HG02870 (cell line): ENCODE measurements around the gene TULP1.
"Not testable (repeated sequence)": the region's sequence is repeated elsewhere in the genome, so short reads cannot be mapped to it uniquely, and the experiment has no call there.

ENCODE experiments used
- ATAC-seq: cut with Tn5 transposase; IDR thresholded peaks from one replicate; pipeline ENCODE4 v1.9.1; 2021; ENCODE audit warnings: mild to moderate bottlenecking, moderate library complexity; ENCODE audit not compliant: unreplicated experiment

Gene TULP1

DNA sequence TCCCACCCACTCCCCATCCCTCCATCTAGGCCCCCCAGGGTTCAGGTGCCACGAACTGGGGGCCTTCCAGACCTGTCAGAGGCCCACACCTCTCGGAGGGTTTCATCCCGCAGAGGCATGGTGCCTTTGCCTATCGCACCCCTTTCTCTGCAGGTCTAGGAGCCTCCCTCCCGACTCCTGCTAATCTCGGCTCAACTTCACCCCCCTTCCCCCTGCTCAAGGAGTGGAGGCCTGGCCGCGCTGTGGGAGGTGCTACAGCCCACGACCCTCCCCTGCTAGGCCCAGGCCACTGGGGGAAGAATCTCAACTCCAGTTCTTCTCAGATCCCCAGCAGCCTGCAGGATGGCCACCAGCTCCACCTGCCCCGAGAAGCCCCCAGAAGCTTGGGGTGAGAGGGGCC, at the start of gene TULP1:
TULP1 (minus strand) TSS at position 157 of the 400 bp plus-strand sequence; CDS start at position 119, 38 bp downstream.
- no peak for ATAC-seq

- ATAC-seq = no peak
Measured at GRCh38 chr6:35562060-35562459, 49.4 kb upstream of the TULP1 start.

GRCh38 chr6:35561113-35561512, 48.4 kb upstream of the TULP1 start:
- no peak for ATAC-seq

- ATAC-seq = no peak
Measured at GRCh38 chr6:35558571-35558970, 45.9 kb upstream of the TULP1 start.

DNA sequence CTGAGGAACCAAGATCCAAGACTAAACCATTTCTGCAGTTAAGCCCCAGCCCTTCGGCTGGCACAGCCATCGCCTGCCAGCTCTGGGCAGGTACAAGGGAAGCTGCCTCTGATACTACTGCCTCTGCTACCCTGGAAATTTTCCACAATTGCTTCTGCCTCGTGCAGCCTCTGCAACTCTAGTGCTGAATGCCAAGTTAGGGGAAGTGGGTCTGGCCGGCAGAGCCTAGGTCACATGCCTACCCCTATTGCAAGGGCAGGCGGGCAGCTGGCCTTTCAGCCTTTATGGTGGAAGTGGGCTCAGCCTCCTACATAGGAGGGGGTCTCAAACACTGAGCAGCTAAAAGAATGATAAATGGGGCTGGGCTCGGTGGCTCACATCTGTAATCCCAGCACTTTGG, 44.5 kb upstream of the TULP1 start:
- ATAC-seq = no peak

GRCh38 chr6:35554811-35555210, 42.1 kb upstream of the TULP1 start:
- ATAC-seq = no peak

DNA sequence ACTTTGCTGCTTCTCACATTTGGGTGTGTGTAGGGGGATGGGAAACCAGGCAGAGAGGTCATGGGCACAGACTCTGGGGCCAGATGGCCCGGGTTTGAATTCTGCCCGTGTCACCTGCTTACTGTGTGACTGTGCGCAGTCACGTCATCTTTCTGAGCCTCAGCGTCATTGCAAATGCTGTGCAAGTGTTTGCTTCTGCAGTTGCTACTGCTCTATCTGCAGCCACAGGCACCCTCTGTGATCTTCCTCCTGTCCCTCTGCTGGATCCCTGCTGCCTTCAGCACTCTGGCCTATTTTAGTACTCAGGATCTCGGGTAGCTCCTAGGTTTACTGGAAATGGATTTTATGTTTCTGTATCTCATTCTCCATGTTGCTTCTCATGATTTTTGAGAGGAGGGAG, 40.6 kb upstream of the TULP1 start:
- no peak for ATAC-seq

DNA sequence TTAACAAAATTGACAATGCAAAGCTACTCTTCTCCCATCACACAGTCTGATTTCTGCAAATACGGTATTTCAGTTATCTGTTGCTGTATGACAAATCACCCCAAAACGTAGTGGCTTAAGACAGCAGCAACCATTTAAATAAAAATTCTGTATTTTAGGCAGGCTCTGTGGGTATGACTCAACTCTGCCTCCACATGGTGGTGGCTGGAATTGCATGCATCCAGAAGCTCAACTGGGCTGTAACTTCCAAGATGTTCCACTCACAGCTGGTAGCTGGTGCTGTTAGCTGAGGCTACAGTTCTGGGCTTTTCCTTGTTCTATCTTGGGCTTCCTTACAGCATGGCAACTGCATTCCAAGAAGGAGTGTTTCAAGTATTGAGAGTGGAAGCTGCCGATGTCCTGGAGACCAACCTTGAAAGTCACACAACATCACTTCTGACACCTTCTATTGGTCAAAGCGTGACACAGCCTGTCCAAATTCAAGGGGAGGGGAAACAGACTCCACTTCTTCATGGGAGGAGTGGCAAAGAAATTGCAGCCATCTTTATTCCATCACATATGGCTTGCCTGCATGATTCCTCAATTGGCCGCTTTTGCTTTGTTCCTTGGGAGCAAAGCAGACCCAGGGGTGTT, 39.7 kb upstream of the TULP1 start:
- ATAC-seq = no peak

- no peak for ATAC-seq
Measured at GRCh38 chr6:35550437-35550836, 37.7 kb upstream of the TULP1 start.

- no peak for ATAC-seq
Measured at GRCh38 chr6:35547676-35548075, 35.0 kb upstream of the TULP1 start.

- ATAC-seq = no peak
Measured at GRCh38 chr6:35544769-35545361, 32.2 kb upstream of the TULP1 start.

DNA sequence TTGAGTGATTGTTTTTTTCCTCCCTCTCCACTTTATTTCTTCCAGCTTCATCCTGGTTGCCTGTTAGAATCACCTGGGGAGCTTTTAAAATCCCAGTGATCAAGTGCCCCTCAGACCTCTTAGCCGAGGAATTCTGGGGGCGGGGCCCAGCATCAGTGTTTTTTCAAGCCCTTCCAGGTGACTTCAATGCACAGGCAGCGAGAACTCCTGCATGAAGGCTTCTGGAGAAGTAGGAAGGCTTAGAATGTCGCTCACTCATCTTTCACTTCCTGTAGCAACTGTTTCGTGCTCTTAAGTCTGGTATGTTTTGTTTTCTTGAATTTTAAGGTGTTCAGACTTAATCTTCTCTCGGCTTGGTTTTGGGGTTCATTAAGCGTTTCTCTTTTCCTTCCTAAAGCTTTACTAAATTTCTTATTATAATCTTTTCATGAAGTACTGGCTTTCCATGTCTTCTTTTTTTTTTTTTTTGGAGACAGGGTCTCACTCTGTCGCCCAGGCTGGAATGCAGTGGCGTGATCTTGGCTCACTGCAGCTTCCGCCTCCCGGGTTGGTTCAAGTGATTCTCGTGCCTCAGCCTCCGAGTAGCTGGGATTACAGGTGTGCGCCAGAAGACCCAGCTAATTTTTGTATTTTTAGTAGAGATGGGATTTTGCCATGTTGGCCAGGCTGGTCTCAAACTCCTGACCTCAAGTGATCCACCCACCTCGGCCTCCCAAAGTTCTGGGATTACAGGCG, 30.9 kb upstream of the TULP1 start:
- no peak for ATAC-seq

GRCh38 chr6:35541836-35542235, 29.1 kb upstream of the TULP1 start:
- no peak for ATAC-seq

DNA sequence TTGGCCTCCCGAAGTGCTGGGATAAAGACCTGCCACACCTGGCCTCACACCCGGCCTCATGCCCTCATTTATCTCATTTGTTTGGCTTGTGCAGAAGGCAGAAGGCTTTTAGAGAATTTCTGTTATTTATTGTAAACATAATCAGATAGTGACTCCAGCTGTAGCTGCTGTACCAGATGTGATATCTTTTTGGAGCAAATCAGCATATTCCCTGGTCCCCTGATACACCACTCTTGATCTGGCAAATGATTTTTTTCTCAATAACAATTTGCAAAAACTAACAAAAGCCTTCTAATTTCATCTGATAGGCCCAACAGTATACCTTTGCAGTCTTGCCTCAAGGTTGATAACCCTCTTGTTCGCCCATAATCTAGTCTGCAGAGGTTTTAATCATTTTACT, 26.5 kb upstream of the TULP1 start:
- no peak for ATAC-seq

DNA sequence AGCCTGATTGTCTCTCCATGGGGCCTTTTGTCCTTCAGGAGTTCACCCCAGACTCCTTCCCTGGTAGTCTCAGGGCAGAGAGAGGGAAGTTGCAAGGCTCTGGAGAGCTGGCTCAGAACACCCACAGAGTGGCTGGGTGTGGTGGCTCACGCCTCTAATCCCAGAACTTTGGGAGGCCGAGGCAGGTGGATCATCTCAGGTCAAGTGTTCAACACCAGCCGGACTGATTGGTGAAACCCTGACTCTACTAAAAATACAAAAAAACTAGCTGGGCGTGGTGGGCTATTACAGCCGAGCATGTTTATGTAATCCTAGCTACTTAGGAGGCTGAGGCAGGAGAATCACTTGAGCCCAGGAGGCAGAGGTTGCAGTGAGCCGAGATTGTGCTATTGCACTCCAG, 23.2 kb upstream of the TULP1 start:
- not testable (repeated sequence) for ATAC-seq

- ATAC-seq = no peak
Measured at GRCh38 chr6:35534407-35535170, 21.9 kb upstream of the TULP1 start.

GRCh38 chr6:35533981-35534380, 21.3 kb upstream of the TULP1 start:
- no peak for ATAC-seq

DNA sequence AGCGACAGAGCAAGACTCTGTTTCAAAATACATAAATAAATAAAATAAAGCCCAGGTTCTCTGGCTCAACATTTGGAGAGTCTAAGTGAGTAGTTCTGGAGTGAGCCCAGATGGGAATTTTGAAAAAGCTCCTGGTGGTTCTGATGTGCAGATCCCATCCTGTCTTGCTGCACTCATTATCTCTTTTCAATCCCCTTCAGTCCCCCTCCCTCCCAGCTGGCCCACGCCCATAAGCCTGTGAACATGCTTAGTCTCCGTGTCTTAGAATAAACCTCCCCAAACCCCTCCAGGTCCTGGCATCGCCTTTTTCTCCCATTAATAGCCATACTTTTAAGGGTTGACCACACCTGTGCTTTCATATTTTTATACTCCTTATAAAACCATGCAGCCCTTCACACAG, 19.4 kb upstream of the TULP1 start:
- ATAC-seq = no peak

- no peak for ATAC-seq
Measured at GRCh38 chr6:35524380-35525020, 11.8 kb upstream of the TULP1 start.

GRCh38 chr6:35522660-35523658, 10.3 kb upstream of the TULP1 start:
- ATAC-seq = no peak
